Uterus (tissue), 4 donors: ENCODE results near the gene FRMPD4. TPM values are rescaled to one million over a fixed set of nuclear protein-coding genes. Genes with fewer than 3 reads are reported as not detected.

Experiments used
- DNase-seq, 2 donors: peaks; one replicate each; pipeline ENCODE4 v3.0.0-alpha.2; 2019 to 2020
- H3K27ac ChIP-seq, 2 donors: fragments of 200-600 bp; sonication (generic); 1 replicate in 1 of 2; 2 replicates in 1 of 2; pipeline ENCODE4 v1.5.1; 2016 to 2018
- H3K27me3 ChIP-seq, 2 donors: fragments of 200-600 bp; sonication (generic); one replicate each; pipeline ENCODE4 v1.5.1; 2018 to 2019; ENCODE audit warnings: control low read depth in 1 of 2
- H3K36me3 ChIP-seq, 2 donors: fragments of 200-600 bp; sonication (generic); one replicate each; pipeline ENCODE4 v1.5.1; 2019; ENCODE audit warnings: control low read depth in 1 of 2
- H3K4me1 ChIP-seq, 2 donors: fragments of 200-600 bp; sonication (generic); one replicate each; pipeline ENCODE4 v1.5.1; 2018 to 2019; ENCODE audit warnings: control low read depth in 1 of 2
- H3K4me3 ChIP-seq, 2 donors: fragments of 200-600 bp; sonication (generic); 1 replicate in 1 of 2; 2 replicates in 1 of 2; pipeline ENCODE4 v1.5.1; 2018 to 2019; ENCODE audit warnings: mild to moderate bottlenecking in 1 of 2
- H3K9me3 ChIP-seq, 2 donors: fragments of 200-600 bp; sonication (generic); one replicate each; pipeline ENCODE4 v1.5.1; 2019; ENCODE audit warnings: control low read depth in 1 of 2
- CTCF ChIP-seq, 4 experiments: fragments of 200-600 bp in 2 of 4; fragments of 450-650 bp in 2 of 4; sonication (generic) in 2 of 4; IDR thresholded peaks; one replicate each; pipeline ENCODE4 v1.5.1; 2016 to 2019; ENCODE audit warnings: antibody characterized with exemption in 4 of 4, mild to moderate bottlenecking in 2 of 4, moderate library complexity in 1 of 4
- POLR2A ChIP-seq, 2 donors: fragments of 450-650 bp; IDR thresholded peaks; one replicate each; pipeline ENCODE4 v1.6.1; 2016; ENCODE audit warnings: antibody characterized with exemption in 2 of 2, mild to moderate bottlenecking in 1 of 2, moderate library complexity in 1 of 2
- intact Hi-C: fragments of 100-400 bp; cut with DNase I; formaldehyde crosslinking; loops from one replicate; pipeline ENCODE4 v1.15.1; 2023; ENCODE audit warnings: low total_unique reads
- total RNA-seq, 4 donors: library from RNA; depleted of rRNA in 3 of 4; stranded (reverse); fragments of >200 nt in 3 of 4; gene quantifications; one replicate each; pipeline versions ENCODE4 v1.1.0 to v1.2.4, GENCODE V29; 2014 to 2023
- donor health status: DM: yes; HTN: yes; CAD: no.

Gene FRMPD4
- total RNA-seq, 4 donors from 2014 or later, result 0.06 to 0.41 TPM; not detected in 2

DNA sequence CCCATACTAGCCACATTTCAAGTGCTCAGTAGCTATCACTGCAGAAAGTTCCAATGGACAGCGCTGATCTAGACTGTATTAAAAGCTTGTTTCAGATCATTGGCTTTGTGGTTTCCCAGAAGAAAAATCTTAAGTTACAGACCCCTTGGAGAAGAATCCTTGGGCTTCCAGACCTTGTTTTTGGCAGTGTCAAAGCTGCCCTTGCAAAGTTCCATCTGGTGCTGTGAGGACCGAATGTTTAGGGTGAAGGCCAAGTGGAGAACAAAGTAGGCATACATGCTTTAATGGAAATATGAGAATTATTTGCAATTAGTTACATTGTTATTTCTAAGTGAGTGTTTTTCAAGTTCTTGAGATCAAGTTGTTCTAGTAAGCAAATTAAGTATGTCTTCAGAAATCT lies 144.7 kb downstream of the FRMPD4 start:
- TF ChIP-seq POLR2A (IDR thresholded peaks at IDR 0.05), result no peak
- TF ChIP-seq CTCF (IDR thresholded peaks at IDR 0.05), result no peak
- Histone ChIP-seq H3K27ac (no peak overlapping the region), H3K9me3 (no peaks in the 10 kb centered on the region), H3K27me3 (no peaks in the 10 kb centered on the region), H3K4me3 (no peak overlapping the region), H3K36me3 (no peaks in the 10 kb centered on the region), H3K4me1 (no peaks in the 10 kb centered on the region)
- no peak for DNase-seq
- intact Hi-C loops, result no loop called here

DNA sequence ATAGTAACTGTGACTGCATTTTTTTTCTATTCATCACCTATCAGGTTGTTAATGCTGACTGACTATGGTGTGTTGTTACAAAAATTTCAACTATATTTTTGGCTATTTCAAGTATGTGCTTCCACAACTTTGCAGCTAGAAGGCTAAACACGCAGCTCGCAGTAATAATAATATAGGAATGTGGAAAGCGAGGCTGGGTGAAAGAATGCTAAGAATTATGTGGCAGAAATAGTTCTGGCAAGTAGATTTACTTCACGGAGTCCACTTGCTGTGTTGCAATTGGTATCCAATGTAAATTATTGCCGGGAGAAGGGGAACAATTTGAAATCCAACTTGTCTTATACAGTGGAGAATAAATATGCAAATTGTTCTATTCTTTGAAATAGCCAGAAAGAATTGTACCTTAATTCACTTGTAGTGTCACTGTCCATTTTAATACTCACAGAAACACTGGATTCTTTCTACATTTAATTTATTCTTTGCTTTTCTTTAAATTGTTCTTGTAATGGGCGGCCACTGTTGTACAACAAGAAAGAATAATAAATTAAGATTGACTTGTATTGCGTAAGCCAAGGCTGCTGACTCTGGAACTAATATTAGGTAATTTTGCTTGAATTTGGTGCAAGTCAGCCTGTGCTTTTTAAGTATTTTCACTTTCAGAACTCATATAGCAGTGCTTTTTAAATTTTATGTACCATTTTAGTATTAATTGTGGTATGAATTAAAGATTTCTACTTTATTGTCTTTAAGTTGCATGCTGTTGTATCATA lies 154.9 kb downstream of the FRMPD4 start:
- no peak overlapping the region for H3K27ac ChIP-seq
- no peaks in the 10 kb centered on the region for H3K4me1 ChIP-seq
- no peaks in the 10 kb centered on the region for H3K9me3 ChIP-seq
- H3K36me3 ChIP-seq, result no peaks in the 10 kb centered on the region
- TF ChIP-seq POLR2A (IDR thresholded peaks at IDR 0.05) (no peak), CTCF (IDR thresholded peaks at IDR 0.05) (no peak)
- H3K27me3 ChIP-seq, result no peaks in the 10 kb centered on the region
- intact Hi-C loops, result no loop called here
- no peak overlapping the region for H3K4me3 ChIP-seq
- DNase-seq, result no peak

DNA sequence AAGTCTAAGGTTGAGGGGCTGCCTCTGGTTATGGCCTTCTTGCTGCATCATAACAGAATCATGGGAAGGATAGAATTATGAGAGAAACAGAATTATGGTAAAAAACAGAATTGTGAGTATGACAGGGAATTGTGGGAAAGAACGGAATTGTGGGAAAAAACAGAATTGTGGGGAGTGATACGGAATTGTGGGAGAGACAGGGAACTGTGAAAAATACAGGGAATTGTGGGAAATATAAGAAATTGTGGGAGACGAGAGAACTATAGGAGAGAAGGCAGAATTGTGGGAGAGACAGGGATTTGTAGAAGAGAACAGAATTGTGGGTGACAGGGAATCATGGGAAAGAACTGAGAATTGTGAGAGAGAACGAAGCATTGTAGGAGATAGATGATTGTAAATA lies 159.1 kb downstream of the FRMPD4 start:
- Histone ChIP-seq H3K4me3 (no peak overlapping the region), H3K27me3 (no peaks in the 10 kb centered on the region), H3K27ac (no peak overlapping the region), H3K36me3 (no peaks in the 10 kb centered on the region), H3K4me1 (no peaks in the 10 kb centered on the region), H3K9me3 (no peaks in the 10 kb centered on the region)
- no peak for TF ChIP-seq CTCF (IDR thresholded peaks at IDR 0.05)
- TF ChIP-seq POLR2A (IDR thresholded peaks at IDR 0.05), result no peak
- DNase-seq, result no peak
- intact Hi-C loops, result no loop called here

- Histone ChIP-seq H3K9me3 (no peaks in the 10 kb centered on the region), H3K27ac (no peak overlapping the region), H3K36me3 (no peaks in the 10 kb centered on the region), H3K27me3 (no peaks in the 10 kb centered on the region), H3K4me1 (no peaks in the 10 kb centered on the region), H3K4me3 (no peak overlapping the region)
- TF ChIP-seq POLR2A (IDR thresholded peaks at IDR 0.05) (no peak), CTCF (IDR thresholded peaks at IDR 0.05) (no peak)
- DNase-seq, result no peak
- intact Hi-C loops, result no loop called here
Observed at GRCh38 chrX:12301288-12301687, 163.0 kb downstream of the FRMPD4 start.

DNA sequence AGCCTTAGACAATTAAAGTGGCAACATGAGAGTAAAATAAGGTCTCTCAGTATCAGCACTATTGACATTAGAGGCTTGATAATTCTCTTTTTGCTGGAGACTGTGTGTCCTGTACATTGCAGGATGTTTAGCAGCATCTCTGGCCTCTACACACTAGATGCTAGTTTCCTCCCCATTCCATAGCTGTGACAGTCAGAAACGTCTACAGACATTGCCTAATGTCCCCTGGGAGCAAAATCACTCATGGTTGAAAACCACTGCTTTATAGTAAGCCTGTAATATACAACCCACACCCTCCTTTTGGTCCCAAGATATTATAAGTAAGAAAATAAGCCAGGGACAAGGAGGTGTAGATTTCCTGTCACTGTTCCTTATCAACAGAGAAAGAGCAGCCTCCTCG lies 166.0 kb downstream of the FRMPD4 start:
- TF ChIP-seq CTCF (IDR thresholded peaks at IDR 0.05), result no peak
- TF ChIP-seq POLR2A (IDR thresholded peaks at IDR 0.05), result no peak
- Histone ChIP-seq H3K4me3 (no peak overlapping the region), H3K27me3 (no peaks in the 10 kb centered on the region), H3K36me3 (no peaks in the 10 kb centered on the region), H3K27ac (no peak overlapping the region), H3K9me3 (no peaks in the 10 kb centered on the region), H3K4me1 (no peaks in the 10 kb centered on the region)
- intact Hi-C loops, result no loop called here
- no peak for DNase-seq
